Stimulated activated CD4-positive, alpha-beta T cell treated with anti-CD3 and anti-CD28 coated beads, Interleukin-15, amount 100 ng/mL, for 1 hour (primary cell): ENCODE results near the gene RAB25.
"Not testable (repeated sequence)": the region's sequence is repeated elsewhere in the genome, so short reads cannot be mapped to it uniquely, and the experiment has no call there.

Source experiments
- DNase-seq, 2 donors: peaks; one replicate each; pipeline ENCODE4 v3.0.0-alpha.2; 2020; ENCODE audit warnings: low read depth in 1 of 2, low spot score in 1 of 2

RAB25 gene

DNA sequence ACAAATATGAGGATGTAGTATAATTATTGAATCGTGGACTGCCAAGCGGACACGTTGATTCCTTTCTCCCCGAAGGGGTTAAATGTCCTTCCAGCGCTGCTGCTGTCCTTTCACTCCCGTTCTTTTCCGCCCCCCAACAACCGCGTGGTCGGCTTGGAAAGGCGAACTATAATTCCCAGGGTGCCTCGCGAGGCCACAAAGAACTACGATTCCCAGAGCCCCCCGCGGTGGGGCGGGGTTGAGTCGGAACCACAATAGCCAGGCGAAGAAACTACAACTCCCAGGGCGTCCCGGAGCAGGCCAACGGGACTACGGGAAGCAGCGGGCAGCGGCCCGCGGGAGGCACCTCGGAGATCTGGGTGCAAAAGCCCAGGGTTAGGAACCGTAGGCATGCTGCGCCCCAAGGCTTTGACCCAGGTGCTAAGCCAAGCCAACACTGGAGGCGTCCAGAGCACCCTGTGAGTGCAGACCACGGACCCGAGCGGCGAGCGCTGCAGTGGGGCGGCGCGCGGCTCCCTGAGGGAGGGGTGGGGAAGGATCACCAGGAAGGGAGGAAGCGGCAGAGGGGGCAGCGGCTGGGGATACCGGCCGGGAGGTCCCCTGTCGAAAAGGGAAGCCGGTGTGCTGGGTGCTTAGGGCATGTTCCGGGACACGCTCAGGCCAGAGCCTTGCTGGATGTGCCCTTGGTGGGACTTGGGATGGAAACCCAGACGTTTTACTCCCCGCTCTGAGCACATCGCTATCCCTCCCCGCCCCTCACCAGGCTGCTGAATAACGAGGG lies 6.3 kb upstream of the RAB25 start, which contains the start of gene LAMTOR2:
Gene LAMTOR2 (plus strand): TSS at position 283 of the 781 bp plus-strand sequence. CDS start 108 bp downstream, at position 391.
- DNase-seq, result peak; percentile 92 to 95

DNA sequence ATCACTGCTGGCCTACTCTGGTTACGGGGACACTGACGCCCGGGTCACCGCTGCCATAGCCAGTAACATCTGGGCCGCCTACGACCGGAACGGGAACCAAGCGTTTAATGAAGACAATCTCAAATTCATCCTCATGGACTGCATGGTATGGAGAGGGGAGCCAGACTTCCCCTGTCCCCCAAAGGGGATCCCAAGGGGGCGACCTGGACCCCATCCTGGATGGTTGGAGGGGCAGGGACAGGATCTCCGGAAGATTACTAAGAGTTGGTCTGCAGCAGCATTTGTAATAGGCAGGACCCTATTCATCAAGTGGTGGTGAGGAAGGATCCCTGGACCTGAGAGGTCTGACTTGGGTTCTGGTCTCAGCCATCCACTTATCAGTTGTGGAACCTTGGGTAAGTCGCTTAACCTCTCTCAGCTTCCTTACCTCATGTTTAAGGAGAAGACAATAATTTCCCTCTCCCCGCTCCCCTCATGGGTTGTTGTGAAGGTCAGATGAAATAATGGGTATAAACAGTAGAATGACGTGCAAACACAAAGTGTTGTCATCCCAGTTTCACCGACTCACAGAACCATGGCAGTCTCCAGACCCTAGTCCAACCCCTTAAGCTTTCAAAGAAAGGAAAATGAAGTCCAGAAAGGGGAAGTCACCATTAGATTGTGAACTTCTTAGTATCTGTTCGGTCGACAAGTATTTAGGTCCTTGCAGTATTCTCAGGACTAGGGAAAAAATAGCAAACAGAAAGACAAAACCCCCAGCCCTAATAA lies 5.5 kb upstream of the RAB25 start:
- no peak for DNase-seq

DNA sequence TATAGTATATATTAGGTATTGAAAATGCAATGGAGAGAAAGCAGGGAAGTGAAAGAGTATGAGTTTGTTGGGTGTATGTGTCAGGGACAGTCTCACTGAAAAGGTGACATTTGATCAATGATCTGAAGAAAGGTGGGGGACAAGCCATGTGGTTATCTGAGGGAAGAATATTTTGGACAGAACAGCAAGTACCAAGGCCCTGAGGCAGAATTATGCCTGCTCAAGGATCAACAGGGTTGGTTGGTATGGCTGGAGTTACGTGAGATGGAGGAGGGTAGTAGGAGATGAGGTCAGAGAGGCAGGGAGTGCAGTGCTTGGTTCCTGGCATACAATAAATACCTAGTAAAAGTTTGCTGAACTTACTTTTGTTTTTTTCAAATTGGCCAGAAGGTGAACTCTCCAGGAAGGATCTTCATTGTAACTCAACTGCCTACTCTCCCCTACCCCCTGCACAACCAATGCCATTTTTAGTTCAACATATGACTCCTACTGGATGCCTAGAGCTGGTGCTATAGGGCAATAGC lies 4.6 kb upstream of the RAB25 start:
- DNase-seq, result no peak

DNA sequence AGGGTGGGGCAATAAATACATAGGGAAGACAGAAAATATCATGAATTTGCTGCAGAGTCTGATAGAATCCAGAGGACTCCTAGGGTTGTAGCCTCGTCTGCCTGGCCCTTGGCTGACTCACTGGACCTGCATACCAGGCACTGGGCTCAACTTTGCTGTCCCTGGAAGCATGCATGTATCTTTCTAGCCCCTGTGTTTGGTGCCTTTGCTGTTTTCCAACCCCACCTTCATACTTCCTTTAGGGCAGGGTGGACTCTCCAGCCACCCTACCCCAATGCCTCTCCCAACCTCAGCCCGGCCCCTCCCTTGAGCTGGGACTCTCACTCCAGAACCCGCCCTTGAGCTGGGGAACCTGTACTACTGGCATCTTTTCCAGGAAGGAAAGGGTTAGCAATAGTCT lies 1.2 kb downstream of the RAB25 start:
- no peak for DNase-seq

DNA sequence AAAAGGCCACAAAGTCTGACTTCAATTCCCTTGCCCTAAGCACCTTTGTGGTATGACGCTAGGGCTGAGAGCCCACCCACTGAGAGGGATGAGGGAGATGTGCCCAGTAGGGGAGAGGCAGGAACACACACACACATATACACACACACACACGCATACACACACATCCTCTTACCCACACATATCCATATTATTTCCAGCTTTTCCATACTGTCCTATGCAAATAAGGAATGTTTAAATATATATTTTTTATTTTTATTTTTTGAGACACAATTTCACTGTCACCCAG lies 3.0 kb downstream of the RAB25 start:
- DNase-seq, result no peak

DNA sequence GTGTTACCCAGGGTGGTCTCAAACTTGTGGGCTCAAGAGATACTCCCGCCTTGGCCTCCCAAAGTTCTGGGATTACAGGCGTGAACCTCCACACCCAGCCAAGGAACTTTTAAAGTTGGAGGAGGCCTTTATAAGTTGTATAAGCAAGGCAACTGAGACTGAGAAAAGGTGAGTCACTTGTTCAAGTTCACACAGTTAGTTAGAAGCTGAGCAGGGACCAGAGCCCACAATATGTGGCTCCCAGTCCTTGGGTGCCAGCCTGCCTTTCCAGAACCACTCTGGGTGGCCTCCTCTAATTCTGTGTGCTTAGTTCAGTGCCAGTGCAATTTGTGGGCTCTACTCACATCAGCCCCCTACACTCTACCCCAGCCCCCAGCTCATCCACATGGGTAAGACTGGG lies 3.7 kb downstream of the RAB25 start:
- no peak for DNase-seq

DNA sequence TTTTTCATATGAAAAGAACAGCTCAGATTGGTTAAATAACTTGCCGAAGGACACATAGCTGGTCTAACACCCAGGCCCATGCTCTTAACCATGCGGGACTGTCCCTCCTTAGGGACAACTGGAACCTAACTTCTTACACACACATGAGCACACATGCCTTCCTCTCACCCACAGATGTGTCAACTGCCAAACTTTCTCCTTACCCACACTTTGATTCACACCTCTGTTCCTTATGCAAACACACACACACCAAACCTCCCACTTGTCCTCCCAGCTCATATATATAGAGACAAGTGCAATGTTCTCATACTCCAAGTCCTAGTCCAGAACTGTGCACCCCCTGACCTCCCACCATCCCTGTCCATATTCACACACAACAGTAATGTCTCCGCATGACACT lies 4.3 kb downstream of the RAB25 start:
- DNase-seq, result no peak

DNA sequence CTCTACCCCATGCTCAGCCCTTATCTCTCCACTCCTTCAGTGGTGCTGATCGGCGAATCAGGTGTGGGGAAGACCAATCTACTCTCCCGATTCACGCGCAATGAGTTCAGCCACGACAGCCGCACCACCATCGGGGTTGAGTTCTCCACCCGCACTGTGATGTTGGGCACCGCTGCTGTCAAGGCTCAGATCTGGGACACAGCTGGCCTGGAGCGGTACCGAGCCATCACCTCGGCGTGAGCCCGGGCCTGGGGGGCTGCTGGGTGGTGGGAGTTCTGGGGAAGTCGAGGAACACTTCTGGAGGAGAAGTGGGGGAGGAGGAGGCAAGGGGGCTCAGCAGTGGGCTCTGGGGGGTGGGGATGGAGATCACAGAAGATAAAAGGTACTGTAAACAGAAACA lies 4.9 kb downstream of the RAB25 start:
- DNase-seq, result no peak

DNA sequence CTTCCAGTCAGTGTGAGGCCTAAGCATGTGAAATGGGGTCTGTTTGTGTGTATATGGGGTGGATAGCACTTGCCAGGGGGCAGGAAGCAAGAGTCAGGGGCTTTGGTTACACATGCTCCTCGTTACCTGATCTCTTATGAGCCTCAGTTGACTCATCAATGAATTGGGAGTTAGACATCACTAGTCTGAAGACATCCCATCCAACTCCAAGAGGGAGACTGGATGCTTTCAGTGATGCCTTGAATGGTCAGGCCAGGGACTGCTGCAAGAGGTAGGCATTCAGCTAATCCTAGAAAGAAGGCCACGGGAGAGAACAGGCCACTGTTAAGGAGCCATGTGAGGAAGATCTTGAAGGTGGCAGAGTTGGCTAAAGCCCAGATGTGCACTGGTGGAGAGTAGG lies 6.3 kb downstream of the RAB25 start:
- DNase-seq, result no peak

DNA sequence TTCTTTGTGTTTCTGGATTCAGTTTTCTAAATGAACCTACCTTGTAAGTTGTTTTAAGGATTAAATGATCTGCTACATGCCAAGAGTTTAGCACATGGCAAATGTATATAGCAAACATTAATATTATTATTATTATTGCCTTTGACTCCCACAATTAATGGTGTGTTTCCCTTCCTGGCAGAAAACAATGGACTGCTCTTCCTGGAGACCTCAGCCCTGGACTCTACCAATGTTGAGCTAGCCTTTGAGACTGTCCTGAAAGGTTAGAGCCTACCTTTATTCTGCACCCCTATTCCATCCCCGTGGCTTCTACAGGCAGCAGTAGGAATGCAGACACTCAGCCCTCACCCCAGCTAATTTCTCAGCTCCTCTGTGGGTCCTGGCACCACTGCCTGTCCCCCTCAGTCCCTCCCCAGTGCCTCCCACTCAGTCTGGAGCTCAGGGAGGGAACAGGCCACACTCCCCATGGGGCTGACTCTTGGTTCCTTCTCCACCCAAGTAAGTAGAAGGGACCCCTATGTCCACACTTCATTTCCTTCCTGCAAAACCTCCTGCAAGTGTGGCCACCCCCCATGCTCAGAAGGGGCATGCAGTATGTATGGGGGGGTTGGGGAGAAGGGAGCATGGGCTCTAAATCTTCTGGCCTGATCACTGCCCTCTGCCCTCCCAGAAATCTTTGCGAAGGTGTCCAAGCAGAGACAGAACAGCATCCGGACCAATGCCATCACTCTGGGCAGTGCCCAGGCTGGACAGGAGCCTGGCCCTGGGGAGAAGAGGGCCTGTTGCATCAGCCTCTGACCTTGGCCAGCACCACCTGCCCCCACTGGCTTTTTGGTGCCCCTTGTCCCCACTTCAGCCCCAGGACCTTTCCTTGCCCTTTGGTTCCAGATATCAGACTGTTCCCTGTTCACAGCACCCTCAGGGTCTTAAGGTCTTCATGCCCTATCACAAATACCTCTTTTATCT lies 8.8 kb downstream of the RAB25 start:
- no peak for DNase-seq

DNA sequence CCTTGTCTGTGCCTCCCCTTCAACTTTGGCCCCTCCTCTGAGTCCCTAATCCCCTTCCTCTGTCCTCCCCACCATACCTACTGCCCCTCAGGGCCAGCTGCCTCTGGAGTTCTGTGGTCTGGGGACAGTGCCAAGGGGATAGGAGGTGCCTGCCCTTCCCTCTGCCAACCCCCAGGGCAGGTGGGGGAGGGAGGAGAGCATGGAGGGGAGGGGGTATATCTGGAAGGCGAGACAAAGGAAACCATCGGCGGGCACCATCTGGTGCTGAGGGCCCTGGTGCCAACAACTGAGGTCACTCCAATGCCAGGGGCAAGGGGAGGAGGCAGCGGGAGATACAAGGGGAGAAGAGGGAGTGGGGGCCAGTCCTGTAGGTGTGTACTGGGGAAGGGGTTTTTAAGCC lies 9.6 kb downstream of the RAB25 start:
- DNase-seq, result no peak

DNA sequence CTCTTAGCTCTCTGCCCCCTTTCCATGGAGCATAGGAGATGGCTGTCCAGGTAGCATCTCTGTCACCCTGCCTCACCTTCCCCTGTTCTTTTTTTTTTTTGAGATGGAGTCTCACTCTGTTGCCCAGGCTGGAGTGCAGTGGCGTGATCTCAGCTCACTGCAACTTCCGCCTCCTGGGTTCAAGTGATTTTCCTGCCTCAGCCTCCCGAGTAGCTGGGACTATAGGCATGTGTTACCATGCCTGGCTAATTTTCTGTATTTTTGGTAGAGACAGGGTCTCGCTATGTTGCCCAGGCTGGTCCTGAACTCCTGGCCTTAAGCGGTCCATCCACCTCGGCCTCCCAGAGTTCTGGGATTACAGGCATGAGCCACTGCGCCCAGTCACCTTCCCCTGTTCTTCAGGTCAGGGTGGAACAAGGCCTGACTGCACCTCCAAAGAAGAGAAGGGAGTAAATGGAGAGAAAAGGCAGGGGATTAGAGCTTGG lies 10.4 kb downstream of the RAB25 start:
- DNase-seq, result not testable (repeated sequence)

DNA sequence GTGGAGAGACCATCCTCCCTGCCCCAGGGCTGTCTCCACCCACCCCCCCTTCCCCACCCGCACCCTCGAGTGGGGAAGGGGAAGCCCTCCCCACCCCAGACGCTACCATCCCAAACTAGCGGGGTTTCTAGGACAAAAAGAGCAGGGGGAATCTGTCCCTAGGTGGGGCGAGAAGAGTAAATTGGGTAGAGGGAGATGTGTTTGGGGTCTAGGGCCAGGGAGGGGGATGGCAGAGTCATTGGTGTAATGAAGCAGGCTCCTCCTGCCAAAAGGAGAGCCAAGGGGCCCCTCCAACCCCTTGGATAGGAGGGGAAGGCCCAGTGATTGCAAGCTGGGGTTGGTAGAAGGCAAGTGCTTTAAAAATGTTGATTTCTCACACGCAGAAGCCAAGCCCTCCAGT lies 11.3 kb downstream of the RAB25 start:
- no peak for DNase-seq

DNA sequence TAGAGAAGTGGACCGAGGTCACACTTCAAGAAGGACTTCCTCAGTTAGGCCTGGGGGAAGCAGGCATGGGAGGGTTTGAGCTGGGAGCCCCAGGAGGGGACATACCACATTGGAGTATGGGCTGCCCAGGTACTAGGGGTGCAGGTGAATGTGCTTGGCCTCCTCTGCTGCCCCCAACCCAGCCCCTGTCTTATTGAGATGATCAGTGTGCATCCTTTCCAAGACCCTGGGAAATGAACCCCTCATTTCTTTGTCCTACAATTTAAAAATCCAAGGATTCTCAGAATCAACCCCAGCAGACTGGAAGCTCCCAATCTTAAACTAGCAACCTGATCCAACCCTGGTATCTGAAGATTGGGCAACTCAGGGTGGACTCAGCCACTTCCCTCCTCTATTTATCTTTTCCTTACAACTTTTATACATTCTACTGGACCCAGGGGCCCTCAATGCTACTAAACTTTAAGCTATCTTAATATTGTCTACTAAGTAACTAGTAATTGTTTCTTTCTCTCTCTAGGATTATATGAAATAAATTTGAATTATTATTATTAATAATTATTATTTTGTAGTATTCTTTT lies 12.2 kb downstream of the RAB25 start:
- DNase-seq, result no peak

DNA sequence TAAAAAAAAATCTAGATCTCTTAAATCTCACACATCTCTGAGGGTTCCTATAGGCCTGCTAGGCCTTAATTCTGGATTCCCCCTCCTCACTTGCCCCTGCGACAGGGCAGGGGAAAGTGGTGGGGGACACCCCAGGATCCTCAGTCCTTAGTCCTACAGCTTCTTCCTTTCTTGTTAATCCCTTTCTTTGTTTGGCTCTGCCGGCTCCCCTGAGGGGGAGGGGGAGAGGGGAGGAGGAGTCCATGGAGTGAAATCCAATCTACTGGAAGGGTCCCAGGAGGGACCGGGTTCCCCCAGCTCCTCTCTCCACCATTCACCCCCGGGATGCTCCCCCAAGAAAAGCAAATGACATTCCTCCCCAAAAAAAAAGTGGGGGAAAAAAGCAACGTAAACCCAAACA lies 12.8 kb downstream of the RAB25 start:
- no peak for DNase-seq

DNA sequence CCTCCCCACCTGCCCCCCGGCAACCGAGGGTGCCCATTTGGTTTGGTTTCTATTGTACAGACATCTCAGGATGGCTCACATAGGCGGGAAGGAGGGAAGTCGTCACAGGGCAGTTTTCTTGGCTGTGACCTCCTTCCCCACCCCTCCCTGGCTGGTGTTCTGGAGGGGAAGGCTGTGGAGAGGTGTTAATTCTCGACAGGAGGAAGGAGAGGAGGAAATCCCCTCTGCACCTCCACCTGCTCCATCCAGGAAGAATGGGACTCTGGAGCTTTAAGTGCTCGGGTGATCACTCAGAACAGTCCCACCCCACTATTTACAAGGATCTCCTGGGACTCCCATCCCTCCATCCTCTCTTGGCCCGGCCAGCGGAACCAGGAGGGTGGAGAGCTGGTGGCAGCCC lies 13.7 kb downstream of the RAB25 start:
- no peak for DNase-seq

DNA sequence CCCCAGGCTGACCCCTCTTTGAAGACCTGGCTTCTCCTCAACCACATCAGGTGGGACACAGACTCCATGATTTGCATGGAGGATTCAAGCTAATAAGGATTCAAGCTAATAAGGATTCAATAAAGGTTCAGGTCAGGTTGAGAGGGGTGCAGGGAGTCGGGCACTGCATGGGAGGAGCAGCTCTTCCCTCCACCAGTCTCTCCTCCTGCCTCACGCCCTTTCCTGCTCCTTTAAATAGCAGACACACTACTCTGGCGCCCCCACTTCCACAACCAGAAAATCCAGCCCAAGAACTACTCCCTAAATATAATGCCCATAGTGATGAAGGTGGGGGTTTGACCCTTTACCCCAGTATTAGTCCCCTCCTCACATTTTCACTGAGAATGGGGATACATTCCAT lies 14.2 kb downstream of the RAB25 start:
- DNase-seq, result no peak

DNA sequence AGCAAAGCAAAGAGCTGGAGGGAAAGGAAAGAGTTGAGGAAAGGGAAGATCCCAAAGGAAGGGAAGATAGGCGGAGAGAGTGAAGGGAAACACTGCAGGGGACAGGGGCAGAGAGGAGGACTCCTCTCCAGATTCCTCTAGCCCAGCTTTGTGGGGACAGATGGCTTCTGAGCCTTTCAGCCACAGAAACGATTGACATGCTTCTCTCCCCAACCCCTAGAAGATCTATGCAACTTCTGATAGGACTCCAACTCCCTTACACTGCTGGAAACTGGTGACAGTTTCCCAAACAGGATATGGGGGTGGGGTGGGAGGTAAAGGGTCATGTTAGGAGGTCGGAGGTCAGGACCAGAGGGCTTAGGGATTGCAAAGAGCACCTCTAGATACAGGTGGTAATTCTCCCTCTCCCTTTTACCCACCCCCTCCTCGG lies 14.8 kb downstream of the RAB25 start:
- no peak for DNase-seq

DNA sequence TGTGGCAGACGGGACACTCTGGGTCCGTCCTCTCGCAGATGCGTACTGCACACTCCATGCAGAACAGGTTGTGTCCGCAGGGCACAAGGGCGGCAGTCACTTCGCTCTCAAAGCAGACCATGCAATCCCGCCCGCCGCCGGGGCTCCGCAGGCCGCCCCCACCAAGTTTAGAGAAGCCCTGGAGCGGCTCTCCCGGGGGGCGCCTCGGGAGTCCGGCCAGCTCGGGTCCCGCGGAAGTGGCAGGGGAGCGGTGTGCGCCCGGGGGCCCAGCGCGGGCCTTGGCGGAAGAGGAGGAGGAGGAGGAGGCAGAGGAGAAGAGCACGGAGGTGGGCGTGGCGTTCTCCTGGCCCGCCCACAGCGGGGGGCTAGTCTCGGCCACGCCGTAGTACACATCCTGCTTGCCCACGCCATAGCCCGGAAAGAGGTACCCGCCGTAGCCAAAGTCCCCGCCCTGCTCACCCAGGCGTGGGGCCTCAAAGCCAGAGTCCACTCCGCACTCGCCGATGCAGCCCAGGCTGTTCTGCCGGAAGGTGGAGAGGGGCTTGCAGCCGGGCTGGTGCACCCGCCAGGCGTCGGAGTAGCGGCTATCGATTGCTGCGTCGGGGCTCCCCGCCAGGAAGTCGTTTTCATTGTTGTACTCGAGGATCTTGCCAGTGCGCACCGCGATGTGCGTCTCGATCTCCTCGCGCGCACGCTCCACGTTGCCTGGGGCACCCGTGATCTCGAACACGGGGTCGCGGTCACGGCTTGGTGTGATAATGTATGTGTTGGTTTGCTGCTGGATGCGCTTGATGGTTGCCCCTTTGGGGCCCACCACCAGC lies 15.9 kb downstream of the RAB25 start:
- DNase-seq, result no peak

DNA sequence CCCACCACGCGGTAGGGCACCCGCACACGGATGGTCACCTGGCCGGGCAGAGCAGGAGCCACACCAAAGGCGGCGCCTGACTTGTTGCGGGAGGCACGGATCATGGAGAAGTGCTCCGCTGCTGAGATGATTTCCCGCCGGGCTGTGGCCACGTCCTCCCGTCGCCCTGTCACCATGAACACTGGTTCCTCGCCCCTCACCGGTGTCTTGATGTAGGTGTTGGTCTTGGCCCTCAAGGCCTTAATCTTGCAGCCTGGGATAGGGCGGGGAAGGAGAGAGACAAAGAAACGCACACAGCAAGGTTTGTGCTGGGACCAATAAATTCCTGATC lies 16.4 kb downstream of the RAB25 start:
- no peak for DNase-seq
